Panc1 (cell line): ENCODE data around the gene BLM. TPM values are rescaled to one million over a fixed set of nuclear protein-coding genes. Genes with fewer than 3 reads are reported as not detected.
A peak's percentile ranks its signal among the peaks of the same experiment; 100 is the strongest.
"Not testable (repeated sequence)": the region's sequence is repeated elsewhere in the genome, so short reads cannot be mapped to it uniquely, and the experiment has no call there.

ENCODE experiments used
- ATAC-seq: fragments of 200-7000 bp; cut with Tn5 transposase; 2 replicates; pipeline ENCODE4 v1.9.1; 2020; ENCODE audit warnings: mild to moderate bottlenecking, moderate library complexity
- BruUV-seq: library from RNA; stranded (reverse); fragments of 400-500 nt; replicated peaks from 2 replicates; lab custom pipeline; 2021; lab: Mats Ljungman, UMichigan
- CTCF ChIA-PET: fragments of 300-600 bp; sonication (Branson Sonifier 250); formaldehyde crosslinking; loops from one replicate; lab custom pipeline; 2022; ENCODE audit warnings: antibody characterized with exemption; lab: Charles Lee
- POLR2A ChIA-PET: fragments of 300-600 bp; sonication (Branson Sonifier 250); formaldehyde crosslinking; loops from one replicate; lab custom pipeline; 2022; ENCODE audit warnings: antibody characterized with exemption; lab: Charles Lee
- DNase-seq: peaks from one replicate; pipeline ENCODE4 v3.0.0-alpha.2; 2010; ENCODE audit warnings: low read depth, low spot score
- H3K27ac ChIP-seq: 2 replicates; pipeline ENCODE4 v1.5.1; 2011; ENCODE audit warnings: mild to moderate bottlenecking, low read length, inconsistent platforms
- H3K27me3 ChIP-seq: fragments of 200-500 bp; sonication (Bioruptor generic); 2 replicates; pipeline ENCODE4 v1.6.0; 2014; ENCODE audit warnings: low read length, inconsistent platforms; ENCODE audit not compliant: control insufficient read depth, insufficient read depth
- H3K36me3 ChIP-seq: fragments of 200-500 bp; sonication (Bioruptor generic); 2 replicates; pipeline ENCODE4 v1.5.1; 2014; ENCODE audit warnings: inconsistent platforms, mild to moderate bottlenecking, low read length, moderate library complexity; ENCODE audit not compliant: control insufficient read depth, insufficient read depth
- H3K4me1 ChIP-seq: 2 replicates; pipeline ENCODE4 v1.5.1; 2011; ENCODE audit warnings: inconsistent platforms, mild to moderate bottlenecking, low read length, moderate library complexity; ENCODE audit not compliant: control insufficient read depth, insufficient read depth
- H3K4me3 ChIP-seq, 2 experiments: 2 replicates each; pipeline ENCODE4 v1.5.1; 2011 to 2012; ENCODE audit warnings: low read depth in 2 of 2, low read length in 2 of 2, mild to moderate bottlenecking in 2 of 2, inconsistent platforms in 1 of 2, moderate library complexity in 1 of 2
- H3K9me3 ChIP-seq: fragments of 200-500 bp; sonication (Bioruptor generic); 2 replicates; pipeline ENCODE4 v1.5.1; 2014; ENCODE audit warnings: low read depth, mild to moderate bottlenecking, inconsistent platforms, low read length, moderate library complexity; ENCODE audit not compliant: control insufficient read depth, insufficient read depth
- POLR2AphosphoS5 ChIP-seq: IDR thresholded peaks from 2 replicates; pipeline ENCODE4 v1.6.1; 2012; ENCODE audit warnings: mild to moderate bottlenecking, low read depth, low read length, moderate library complexity
- SIN3A ChIP-seq: IDR thresholded peaks from 2 replicates; pipeline ENCODE4 v1.6.1; 2012; ENCODE audit warnings: low read depth, mild to moderate bottlenecking, low read length, moderate library complexity, borderline replicate concordance; ENCODE audit not compliant: insufficient read depth
- TCF7L2 ChIP-seq: IDR thresholded peaks from 2 replicates; pipeline ENCODE4 v1.6.1; 2011; ENCODE audit warnings: mild to moderate bottlenecking, low read depth, low read length, inconsistent platforms
- in situ Hi-C: cut with HindIII; loops from 2 replicates; pipeline ENCODE4 v1.10.0; 2016; ENCODE audit warnings: low sequenced_read_pairs, low pct_unique_long_range_greater_than_20kb
- intact Hi-C: fragments of 100-400 bp; cut with micrococcal nuclease; formaldehyde crosslinking; loops from one replicate; pipeline ENCODE4 v1.10.0; 2022; ENCODE audit not compliant: unreplicated experiment
- total RNA-seq: library from RNA; stranded (reverse); gene quantifications from one replicate; pipeline ENCODE4 v1.2.1, GENCODE V29; 2021; ENCODE audit not compliant: unreplicated experiment
- TF ChIP-seq, protein P1 (sequence below): fragments of 450-650 bp; IDR thresholded peaks from 2 replicates; pipeline ENCODE4 v1.5.1; 2017; ENCODE audit warnings: mild to moderate bottlenecking
- TF ChIP-seq, protein P2 (sequence below), 2 experiments: IDR thresholded peaks; 2 replicates each; pipeline ENCODE4 v1.6.1; 2011 to 2012; ENCODE audit warnings: low read depth in 2 of 2, control low read depth in 1 of 2, low read length in 1 of 2, mild to moderate bottlenecking in 1 of 2, moderate library complexity in 1 of 2; ENCODE audit not compliant: insufficient read depth in 1 of 2

Gene BLM
- total RNA-seq, 1 experiment from 2014 or later, result 23.9 TPM

GRCh38 chr15:90845201-90845949, 128.2 kb downstream of the BLM start:
- TF ChIP-seq, protein P1, sequence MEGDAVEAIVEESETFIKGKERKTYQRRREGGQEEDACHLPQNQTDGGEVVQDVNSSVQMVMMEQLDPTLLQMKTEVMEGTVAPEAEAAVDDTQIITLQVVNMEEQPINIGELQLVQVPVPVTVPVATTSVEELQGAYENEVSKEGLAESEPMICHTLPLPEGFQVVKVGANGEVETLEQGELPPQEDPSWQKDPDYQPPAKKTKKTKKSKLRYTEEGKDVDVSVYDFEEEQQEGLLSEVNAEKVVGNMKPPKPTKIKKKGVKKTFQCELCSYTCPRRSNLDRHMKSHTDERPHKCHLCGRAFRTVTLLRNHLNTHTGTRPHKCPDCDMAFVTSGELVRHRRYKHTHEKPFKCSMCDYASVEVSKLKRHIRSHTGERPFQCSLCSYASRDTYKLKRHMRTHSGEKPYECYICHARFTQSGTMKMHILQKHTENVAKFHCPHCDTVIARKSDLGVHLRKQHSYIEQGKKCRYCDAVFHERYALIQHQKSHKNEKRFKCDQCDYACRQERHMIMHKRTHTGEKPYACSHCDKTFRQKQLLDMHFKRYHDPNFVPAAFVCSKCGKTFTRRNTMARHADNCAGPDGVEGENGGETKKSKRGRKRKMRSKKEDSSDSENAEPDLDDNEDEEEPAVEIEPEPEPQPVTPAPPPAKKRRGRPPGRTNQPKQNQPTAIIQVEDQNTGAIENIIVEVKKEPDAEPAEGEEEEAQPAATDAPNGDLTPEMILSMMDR, result no peak
- TF ChIP-seq, protein P2, sequence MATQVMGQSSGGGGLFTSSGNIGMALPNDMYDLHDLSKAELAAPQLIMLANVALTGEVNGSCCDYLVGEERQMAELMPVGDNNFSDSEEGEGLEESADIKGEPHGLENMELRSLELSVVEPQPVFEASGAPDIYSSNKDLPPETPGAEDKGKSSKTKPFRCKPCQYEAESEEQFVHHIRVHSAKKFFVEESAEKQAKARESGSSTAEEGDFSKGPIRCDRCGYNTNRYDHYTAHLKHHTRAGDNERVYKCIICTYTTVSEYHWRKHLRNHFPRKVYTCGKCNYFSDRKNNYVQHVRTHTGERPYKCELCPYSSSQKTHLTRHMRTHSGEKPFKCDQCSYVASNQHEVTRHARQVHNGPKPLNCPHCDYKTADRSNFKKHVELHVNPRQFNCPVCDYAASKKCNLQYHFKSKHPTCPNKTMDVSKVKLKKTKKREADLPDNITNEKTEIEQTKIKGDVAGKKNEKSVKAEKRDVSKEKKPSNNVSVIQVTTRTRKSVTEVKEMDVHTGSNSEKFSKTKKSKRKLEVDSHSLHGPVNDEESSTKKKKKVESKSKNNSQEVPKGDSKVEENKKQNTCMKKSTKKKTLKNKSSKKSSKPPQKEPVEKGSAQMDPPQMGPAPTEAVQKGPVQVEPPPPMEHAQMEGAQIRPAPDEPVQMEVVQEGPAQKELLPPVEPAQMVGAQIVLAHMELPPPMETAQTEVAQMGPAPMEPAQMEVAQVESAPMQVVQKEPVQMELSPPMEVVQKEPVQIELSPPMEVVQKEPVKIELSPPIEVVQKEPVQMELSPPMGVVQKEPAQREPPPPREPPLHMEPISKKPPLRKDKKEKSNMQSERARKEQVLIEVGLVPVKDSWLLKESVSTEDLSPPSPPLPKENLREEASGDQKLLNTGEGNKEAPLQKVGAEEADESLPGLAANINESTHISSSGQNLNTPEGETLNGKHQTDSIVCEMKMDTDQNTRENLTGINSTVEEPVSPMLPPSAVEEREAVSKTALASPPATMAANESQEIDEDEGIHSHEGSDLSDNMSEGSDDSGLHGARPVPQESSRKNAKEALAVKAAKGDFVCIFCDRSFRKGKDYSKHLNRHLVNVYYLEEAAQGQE (IDR thresholded peaks at IDR 0.05; ENCODE audit: insufficient read depth in 1 of 2, low read depth in 2 of 2, low read length in 1 of 2), result no peak
- TF ChIP-seq TCF7L2, result no peak
- TF ChIP-seq SIN3A, result no peak
- no peak for TF ChIP-seq POLR2AphosphoS5
- CTCF ChIA-PET, result interaction anchor here (0.5 to 0.7 kb wide), 2 partner anchors 9 to 25 kb away, joined by 3 to 4 read pairs; no protein-coding TSS in a partner anchor
- ATAC-seq, result peak; percentile 86
- H3K9me3 ChIP-seq, result no peaks in the 10 kb centered on the region
- in situ Hi-C loops, result no loop called here
- no peaks in the 10 kb centered on the region for H3K27me3 ChIP-seq
- peak; percentile 54 for DNase-seq
- H3K36me3 ChIP-seq, result no peaks in the 10 kb centered on the region
- no TSS peak for BruUV-seq
- H3K4me1 ChIP-seq, result peaks cover 6% of the 10 kb centered on the region
- POLR2A ChIA-PET, result interaction anchor here (0.6 to 0.7 kb wide), 3 partner anchors 10 to 515 kb away, joined by 6 to 10 read pairs (median 7); no protein-coding TSS in a partner anchor
- no peak overlapping the region for H3K27ac ChIP-seq
- intact Hi-C loops, result no loop called here
- H3K4me3 ChIP-seq, result no peak overlapping the region

DNA sequence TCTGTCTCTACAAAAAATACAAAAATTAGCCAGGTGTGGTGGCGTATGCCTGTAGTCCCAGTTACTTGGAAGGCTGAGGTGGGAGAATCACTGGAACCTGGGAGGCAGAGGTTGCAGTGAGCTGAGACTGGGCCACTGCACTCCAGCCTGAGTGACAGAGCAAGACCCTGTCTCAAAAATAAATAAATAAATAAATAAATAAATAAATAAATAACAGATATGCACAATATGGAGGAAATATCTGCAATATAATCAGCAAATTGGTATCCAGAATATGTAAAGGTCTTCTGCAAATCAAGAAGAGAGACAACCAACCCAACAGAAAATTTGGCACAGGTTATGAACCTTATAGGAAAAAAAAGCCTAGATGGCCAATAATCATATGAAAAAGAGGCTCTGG, 132.3 kb downstream of the BLM start:
- DNase-seq, H3K36me3 ChIP-seq, H3K9me3 ChIP-seq, in situ Hi-C loops, ATAC-seq, H3K4me3 ChIP-seq, H3K4me1 ChIP-seq, CTCF ChIA-PET, BruUV-seq, intact Hi-C loops, H3K27me3 ChIP-seq, H3K27ac ChIP-seq: not testable (repeated sequence)
- POLR2A ChIA-PET, result interaction anchor here (0.6 kb wide), 1 partner anchor 1458 kb away, joined by 3 read pairs; no protein-coding TSS in a partner anchor

DNA sequence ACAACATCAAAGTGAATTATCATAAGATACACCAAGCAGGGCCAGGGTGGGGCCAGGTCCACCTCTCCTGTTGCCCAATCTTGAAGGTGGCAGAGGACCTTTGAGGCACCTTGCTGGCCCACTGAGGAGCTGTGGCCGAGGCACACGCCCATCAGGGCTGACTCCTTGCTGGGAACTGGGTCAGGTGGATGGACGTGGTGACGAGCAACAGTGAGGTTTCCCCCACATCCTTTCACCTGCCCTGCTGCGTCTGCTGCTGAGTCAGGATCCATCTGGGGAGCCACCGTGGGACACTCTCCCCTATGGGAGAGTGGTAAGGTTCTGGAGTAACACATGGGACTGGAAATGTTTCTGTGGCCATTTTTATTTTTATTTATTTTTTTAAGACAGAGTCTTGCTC, 134.0 kb downstream of the BLM start:
- DNase-seq (no peak), ATAC-seq (no peak)
- Histone ChIP-seq H3K4me1 (no peaks in the 10 kb centered on the region), H3K36me3 (no peaks in the 10 kb centered on the region), H3K27me3 (no peaks in the 10 kb centered on the region), H3K27ac (no peak overlapping the region), H3K9me3 (no peaks in the 10 kb centered on the region), H3K4me3 (no peak overlapping the region)
- no peak for TF ChIP-seq POLR2AphosphoS5
- TF ChIP-seq, protein P1, result no peak
- no peak for TF ChIP-seq SIN3A
- TF ChIP-seq, protein P2 (IDR thresholded peaks at IDR 0.05; ENCODE audit: insufficient read depth in 1 of 2, low read depth in 2 of 2, low read length in 1 of 2), result no peak
- TF ChIP-seq TCF7L2, result no peak
- intact Hi-C loops (no loop called here), in situ Hi-C loops (no loop called here)
- BruUV-seq, result no TSS peak
- ChIA-PET CTCF (interaction anchor here (0.6 kb wide), 1 partner anchor 123 kb away, joined by 3 read pairs; no protein-coding TSS in a partner anchor), POLR2A (no interaction called here)
